NCI-H526 treated with DMSO at 0.1 percent for 48 hours (cell line): ENCODE measurements around the gene ENTPD8.

Experiments used
- DNase-seq: peaks from one replicate; lab custom pipeline; 2025; lab: John Stamatoyannopoulos, UW

ENTPD8 gene

DNA sequence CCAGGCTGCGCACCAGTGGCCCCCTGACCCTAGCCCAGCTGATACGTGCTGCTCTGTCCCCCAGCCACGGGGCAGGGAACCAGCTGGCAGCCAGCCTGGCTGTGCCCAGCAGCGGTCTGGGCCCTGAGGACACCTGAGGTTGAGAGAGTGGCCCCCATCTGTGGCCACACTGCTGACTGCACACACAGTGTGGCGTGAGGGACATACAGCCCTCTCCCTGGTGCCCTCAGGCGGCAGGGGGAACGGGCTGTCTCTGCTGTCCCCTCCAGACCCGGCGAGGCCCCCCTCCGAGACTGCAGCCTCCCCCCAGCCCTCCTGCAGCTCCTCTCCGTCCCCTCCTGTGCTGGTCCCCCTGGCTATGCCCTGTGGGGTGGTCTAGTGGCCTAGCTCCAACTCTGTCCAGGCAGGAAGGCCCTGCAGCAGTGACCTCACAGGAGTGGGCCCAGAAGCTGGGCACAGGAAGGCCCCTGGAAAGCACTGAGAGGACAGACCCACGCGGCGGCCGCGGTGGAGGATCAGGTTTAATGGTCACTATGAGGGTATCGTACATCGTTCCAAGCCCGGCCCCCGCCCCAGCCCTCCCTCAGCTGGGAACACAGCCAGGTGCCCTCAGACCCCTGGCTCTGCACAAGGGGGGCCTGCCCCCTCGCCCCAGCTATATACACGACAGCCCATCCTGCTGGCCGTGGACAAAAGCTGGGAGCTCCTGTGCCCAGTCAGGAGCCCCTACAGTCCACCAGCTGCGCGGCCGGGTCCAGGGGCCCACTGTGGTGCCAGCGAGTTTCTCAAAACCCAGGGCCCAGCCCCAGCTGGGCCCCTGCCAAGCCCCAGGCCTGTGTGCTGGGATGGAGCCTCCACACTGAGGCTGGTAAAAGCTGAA lies 6.8 kb upstream of the ENTPD8 start:
- no peak for DNase-seq

DNA sequence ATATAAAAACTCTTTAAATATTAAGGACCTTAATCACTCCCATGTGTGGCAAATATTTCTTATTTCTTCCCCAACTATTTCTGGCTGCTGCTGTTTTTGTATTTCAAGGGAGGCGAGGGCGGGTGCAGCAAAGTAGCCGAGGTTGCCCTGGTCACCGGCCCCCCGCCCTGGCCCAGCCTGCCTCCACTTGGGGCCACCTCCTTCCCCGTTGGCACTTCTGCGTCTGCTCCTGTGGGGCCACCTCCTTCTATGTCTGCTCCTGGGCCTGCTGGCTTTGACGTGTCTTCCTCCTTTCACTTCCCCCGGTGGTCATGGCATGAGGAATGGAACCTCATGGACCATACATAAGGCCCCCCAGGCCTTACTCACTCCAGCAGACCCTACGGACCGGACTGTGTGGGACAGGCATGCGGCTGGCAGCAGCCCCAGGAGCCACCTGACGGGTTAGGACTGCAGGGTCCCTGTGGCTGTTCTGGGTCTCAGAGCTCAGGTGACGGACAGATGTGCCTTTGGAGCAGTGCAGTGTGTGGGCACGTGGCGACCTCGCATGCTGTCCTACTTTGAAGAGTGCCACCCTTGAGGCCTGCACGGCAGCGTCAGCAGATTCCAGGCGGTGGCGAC lies 5.8 kb upstream of the ENTPD8 start:
- DNase-seq: no peak

DNA sequence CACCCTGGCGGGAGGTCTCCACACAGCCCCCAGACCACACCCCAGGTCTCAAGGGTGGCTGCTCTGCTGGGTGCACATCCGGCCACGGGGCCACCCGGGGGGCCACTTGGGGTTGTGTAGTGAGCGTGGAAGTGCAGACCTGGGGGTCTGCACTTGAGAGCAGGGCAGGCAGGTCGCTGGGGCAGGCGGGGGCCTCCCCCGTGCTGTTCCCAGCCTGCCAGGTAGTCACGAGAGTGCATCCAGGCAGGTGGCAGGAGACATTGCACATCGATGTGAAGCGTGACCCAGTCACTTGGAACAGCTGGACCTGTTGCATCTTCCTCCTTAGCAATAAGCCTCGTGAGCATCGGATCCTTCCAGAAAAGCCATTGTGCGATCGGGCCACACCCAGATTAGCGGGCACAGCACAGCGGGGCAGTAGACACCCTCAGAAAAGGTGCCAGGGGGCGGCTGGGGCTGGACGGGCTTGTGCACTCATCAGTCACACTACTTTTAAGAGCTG lies 4.8 kb upstream of the ENTPD8 start:
- DNase-seq: no peak

DNA sequence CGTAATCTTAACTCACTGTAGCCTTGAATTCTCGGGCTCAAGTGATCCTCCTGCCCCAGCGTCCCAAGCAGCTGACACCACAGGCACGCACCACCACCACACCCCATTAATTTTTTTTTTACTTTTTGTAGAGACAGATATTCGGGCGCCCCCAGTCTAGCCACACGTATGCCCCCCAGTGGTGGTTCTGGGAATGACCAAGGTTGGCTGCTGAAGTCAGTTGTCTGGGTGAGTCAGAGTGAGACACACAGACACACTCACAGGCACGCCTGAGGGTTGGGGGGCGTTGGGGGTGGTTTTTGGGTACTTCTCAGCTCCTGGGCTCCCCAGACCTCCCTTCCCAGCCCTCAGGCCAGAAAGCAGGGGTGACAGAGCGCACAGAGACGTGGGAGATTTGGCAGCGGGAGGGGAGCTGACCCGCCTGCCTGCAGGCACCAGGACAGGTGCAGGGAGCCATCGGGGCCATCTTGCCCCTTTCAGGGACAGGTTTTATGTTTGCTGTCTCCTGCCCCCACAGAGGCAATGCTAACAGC lies 4.2 kb upstream of the ENTPD8 start:
- no peak for DNase-seq

DNA sequence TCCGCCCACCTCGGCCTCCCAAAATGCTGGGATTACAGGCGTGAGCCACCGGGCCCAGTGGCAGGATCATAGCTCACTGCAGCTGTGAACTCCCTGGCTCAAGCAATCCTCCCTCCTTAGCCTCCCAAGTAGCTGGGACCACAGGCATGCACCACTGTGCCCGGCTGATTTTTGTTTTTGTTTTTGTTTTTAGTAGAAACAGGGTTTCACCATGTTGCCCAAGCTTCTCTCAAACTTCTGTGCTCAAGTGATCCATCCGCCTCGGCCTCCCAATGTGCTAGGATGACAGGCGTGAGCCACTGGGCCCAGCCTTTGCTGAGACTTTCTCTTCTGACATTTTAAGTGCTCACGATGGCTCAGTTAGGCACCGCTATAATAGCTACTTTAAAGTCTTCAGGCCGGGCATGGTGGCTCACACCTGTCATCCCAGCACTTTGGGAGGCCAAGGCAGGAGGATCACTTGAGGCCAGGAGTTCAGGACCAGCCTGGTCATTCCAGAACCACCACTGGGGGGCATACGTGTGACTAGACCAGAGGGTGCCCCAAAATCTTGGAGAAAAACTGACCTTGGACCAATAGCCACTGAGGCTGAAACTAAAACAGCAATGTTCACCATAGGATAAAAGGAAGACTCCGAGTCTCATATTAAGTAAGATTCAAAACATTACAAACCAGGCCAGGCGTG lies 3.1 kb upstream of the ENTPD8 start:
- no peak for DNase-seq

GRCh38 chr9:137441935-137442321 lies 771 bp upstream of the ENTPD8 start:
- DNase-seq: no peak

DNA sequence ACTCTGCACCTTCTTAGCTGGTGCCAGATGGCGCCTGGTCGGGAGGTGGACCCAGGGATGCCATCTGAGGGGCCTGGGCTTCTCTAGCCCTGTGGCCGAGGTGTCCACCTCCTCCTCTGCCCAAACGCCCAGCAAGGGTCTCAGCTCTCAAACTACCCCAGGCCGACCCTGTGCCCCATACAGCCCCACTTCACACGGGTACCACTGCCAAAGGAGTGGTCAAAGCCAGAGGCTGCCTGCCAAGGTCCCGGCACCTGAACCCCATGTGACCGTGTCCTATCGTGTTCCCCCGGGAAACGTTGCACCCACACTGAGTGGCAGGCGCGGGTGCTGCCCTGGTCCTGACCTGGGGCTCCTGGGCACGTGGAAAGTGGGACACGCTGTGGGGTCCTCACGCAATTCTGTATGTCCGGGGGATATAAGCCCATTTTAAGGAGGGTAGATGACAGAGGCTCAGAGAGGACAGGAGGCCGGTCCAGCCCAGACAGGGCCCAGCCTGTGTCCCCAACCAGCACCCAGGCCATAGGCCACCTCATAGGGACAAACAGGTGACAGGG lies 1.9 kb downstream of the ENTPD8 start:
- DNase-seq: no peak

DNA sequence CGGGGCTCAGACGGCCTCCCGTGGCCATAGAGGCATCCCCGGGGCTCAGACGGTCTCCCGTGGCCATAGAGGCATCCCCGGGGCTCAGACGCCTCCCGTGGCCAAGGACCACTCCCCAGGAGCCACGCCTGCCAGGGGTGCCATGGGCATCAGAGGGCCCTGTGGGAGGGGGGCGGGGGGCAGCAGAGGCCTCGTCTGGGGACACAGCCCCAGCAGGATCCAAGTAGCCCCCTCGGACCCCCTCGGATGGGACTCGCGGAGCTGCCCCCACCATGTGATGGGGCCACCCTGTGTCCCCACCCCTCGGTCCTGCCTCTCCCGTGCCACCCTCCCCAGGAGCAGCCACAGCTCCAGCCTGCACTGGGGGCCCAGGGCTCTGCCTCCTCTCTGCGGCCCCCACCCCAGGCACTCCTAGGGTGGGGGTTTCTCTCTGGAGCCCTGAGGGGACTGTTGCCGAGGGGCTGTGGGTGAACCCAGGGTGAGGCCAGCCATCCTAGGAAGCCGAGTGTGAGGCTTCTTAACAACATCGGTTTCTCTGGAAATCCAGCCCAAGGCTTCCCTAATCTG lies 2.5 kb downstream of the ENTPD8 start:
- DNase-seq: no peak

DNA sequence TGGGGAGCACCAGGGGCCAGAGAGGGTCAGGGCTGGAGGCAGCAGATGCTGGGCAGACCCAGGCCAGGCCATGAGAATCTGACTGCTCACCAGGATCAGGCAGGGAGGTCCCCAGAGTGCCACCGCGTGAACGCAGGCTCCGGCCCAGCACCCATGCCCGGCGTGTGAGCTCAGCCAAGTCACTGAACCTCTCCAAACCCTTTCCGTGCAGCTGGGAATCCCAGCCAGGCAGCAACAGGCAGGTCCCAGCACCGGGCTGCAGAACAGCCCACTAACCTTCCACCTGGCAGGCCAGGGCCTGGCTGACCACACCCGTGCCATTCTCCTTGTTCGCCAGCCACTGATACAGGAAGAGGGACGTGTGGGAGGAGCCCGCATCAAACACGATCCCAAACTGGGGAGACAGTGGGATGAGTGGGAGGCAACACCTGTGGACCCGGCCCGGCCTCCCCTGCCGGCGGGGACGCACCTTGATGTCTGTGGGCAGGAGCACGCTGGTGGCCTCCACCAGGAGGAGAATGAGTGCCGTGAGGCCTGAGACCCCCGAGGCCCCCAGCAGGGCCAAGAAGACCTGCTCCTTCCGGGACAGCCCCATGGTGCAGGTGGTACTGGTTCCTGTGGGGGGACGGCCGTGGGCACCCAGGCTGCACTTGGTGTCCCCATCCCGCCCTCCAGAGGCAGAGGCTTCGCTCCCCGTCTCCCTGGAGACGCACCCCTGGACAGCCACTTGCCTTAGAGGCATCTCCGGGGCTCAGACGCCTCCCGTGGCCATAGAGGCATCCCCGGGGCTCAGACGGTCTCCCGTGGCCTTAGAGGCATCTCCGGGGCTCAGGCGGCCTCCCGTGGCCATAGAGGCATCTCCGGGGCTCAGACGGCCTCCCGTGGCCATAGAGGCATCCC lies 3.2 kb downstream of the ENTPD8 start:
- DNase-seq: no peak

GRCh38 chr9:137436761-137437600 lies 4.2 kb downstream of the ENTPD8 start:
- no peak for DNase-seq

DNA sequence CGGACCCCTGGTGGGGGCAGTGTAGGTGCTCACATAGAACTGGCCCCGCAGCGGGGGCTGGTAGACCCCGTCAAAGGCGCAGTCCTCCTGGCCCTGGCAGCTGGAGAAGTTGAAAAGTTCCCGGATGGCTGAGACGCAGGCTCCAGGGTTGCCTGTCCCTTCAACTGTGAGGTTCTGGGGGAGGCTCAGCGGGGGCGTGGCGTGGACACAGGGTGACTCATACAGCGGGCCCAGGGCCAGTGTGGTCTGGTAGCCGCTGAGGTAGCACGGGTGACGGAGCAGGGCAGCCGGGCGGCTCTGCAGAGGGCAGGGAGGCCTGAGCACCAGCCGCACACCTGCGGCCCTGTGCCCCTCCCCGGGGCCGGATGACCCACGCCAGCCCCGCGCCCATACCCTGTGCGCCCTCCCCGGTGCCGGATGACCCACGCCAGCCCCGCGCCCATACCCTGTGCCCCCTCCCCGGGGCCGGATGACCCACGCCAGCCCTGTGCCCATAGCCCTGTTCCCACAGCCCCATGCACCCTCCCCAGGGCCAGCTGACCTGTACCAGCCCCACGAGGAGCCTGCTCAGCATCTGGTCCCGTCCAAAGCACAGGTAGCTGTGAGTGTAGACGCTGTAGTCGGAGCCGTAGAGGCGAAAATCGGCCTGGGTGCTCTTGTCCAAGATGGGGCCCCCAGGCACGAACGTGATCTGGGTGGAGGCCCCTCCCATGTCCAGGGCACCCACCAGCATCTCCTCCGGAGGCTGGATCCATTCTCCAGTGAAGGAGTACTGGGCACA lies 5.0 kb downstream of the ENTPD8 start:
- DNase-seq: no peak

- no peak for DNase-seq
Observed at GRCh38 chr9:137435381-137435891, 5.7 kb downstream of the ENTPD8 start.

DNA sequence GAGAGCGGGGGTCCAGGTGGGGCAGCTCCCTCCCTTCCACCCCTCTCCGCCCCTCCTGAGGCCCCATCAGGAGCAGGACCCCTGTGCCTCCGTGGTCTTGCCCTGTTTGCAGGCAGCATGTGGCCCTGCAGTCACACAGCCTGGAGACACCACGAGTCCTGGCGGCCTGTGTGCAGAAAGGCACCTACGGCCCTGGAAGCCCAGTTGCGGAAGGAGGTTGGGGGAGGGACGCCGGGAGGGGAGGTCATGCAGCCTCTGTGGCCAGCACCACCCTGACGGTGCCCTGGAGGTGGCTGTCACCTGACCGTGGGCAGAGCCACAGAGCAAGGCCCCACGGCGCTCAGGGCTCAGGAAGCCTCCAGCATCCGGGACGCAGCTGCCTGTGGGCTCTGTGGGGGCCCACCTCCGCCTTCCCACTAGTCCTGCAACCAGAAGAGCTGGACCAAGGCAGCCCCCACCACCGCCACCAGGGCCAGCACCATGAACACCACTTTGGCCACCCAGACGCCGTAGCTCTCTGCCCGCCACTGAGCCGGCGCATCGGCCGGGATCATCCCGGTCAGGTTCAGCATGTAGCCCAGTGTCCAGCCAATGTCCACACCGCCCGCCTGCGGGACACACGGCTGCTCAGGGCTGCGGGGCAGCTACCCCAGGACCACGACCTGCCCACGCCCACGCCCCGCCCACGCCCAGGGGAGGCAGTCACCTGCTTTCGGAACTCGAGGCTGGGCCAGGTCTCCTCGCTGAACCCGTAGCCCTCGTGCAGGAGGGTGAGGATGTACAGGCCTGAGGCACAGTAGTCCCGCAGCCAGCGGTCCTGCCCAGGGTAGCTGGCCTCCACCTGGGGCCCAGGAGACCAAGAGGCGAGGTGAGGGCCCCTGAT lies 6.4 kb downstream of the ENTPD8 start:
- no peak for DNase-seq

- no peak for DNase-seq
Observed at GRCh38 chr9:137433916-137434431, 7.2 kb downstream of the ENTPD8 start.

- DNase-seq: no peak
Observed at GRCh38 chr9:137433349-137433915, 7.7 kb downstream of the ENTPD8 start.

DNA sequence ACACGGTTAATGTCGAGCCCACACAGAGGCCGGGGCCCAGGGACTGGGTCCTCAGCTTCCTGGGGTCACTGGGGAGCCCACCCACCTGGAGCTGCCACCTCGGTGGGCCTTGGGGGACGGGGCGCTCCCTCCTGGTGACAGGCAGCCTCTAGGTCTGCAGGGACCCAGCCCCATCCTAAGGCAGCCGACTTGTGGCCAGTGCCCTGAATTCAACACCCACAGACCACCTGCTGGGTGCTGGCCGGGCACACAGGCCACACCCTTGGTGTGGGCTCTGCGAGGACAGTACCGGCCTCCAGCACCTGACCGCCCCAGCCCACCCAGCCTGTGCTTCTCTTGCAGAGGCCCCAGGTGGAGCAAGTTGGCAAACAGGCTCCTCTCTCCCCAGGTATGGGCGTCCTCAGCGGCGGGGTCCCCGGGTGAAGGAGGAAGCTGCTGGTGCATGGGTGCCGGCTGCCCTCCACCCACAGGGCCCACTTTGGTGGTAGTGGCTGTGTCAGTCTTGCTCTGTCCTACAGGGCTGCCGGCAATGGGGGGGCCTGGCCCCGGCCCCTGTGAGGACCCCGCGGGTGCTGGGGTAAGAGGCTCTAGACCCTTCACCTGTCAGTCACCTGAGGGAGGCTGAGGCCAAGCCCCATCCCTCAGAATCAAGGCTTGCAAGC lies 8.3 kb downstream of the ENTPD8 start:
- no peak for DNase-seq
